Neural progenitor cell (in vitro differentiated cells): ENCODE measurements around the gene PLB1. TPM values are rescaled to one million over a fixed set of nuclear protein-coding genes. Genes with fewer than 3 reads are reported as not detected.

Experiments used
- DNase-seq: peaks from one replicate; pipeline ENCODE4 v3.0.0-alpha.2; 2016; ENCODE audit warnings: low spot score
- H2AFZ ChIP-seq: fragments of 200-600 bp; sonication (generic); replicated peaks from 2 replicates; pipeline ENCODE4 v1.6.1; 2016; ENCODE audit warnings: antibody characterized with exemption
- H3F3A ChIP-seq: fragments of 200-600 bp; sonication (generic); 2 replicates; pipeline ENCODE4 v1.6.1; 2016; ENCODE audit warnings: antibody characterized with exemption, low read depth
- H3K27ac ChIP-seq: fragments of 200-600 bp; sonication (generic); 2 replicates; pipeline ENCODE4 v1.5.1; 2016; ENCODE audit warnings: mild to moderate bottlenecking
- H3K27me3 ChIP-seq: fragments of 200-600 bp; sonication (generic); 2 replicates; pipeline ENCODE4 v1.6.1; 2016; ENCODE audit warnings: mild to moderate bottlenecking, moderate library complexity
- H3K36me3 ChIP-seq: fragments of 200-600 bp; sonication (generic); 2 replicates; pipeline ENCODE4 v1.5.1; 2016
- H3K4me1 ChIP-seq: fragments of 200-600 bp; sonication (generic); 2 replicates; pipeline ENCODE4 v1.6.1; 2016; ENCODE audit warnings: mixed run types
- H3K4me2 ChIP-seq: fragments of 200-600 bp; sonication (generic); 2 replicates; pipeline ENCODE4 v1.6.1; 2016
- H3K4me3 ChIP-seq: fragments of 200-600 bp; sonication (generic); 2 replicates; pipeline ENCODE4 v1.5.1; 2016
- H3K79me2 ChIP-seq: fragments of 200-600 bp; sonication (generic); 2 replicates; pipeline ENCODE4 v1.6.1; 2016; ENCODE audit warnings: low read depth
- H3K9ac ChIP-seq: fragments of 200-600 bp; sonication (generic); 2 replicates; pipeline ENCODE4 v1.6.1; 2016
- H3K9me3 ChIP-seq: fragments of 200-600 bp; sonication (generic); 2 replicates; pipeline ENCODE4 v1.5.1; 2016; ENCODE audit warnings: low read depth
- H4K20me1 ChIP-seq: fragments of 200-600 bp; sonication (generic); 2 replicates; pipeline ENCODE4 v1.6.1; 2016; ENCODE audit warnings: low read depth
- H3K27ac Mint-ChIP-seq: 3 replicates; pipeline ENCODE4 v1.8.0; 2021; ENCODE audit warnings: mixed read lengths
- H3K27me3 Mint-ChIP-seq: 2 replicates; pipeline ENCODE4 v1.8.0; 2022; ENCODE audit warnings: low read depth, mild to moderate bottlenecking, inconsistent platforms, moderate library complexity, mixed read lengths; ENCODE audit not compliant: insufficient read depth
- H3K36me3 Mint-ChIP-seq: 3 replicates; pipeline ENCODE4 v1.8.0; 2021; ENCODE audit warnings: mixed read lengths
- H3K4me1 Mint-ChIP-seq: 3 replicates; pipeline ENCODE4 v1.8.0; 2021; ENCODE audit warnings: mixed read lengths
- H3K4me3 Mint-ChIP-seq: 3 replicates; pipeline ENCODE4 v1.8.0; 2021; ENCODE audit warnings: mild to moderate bottlenecking, moderate library complexity, mixed read lengths
- H3K9me3 Mint-ChIP-seq: 3 replicates; pipeline ENCODE4 v1.8.0; 2020; ENCODE audit warnings: mixed read lengths
- CTCF ChIP-seq: fragments of 200-600 bp; sonication (generic); IDR thresholded peaks from 2 replicates; pipeline ENCODE4 v1.5.1; 2017; ENCODE audit warnings: antibody characterized with exemption, mild to moderate bottlenecking
- EZH2 ChIP-seq: fragments of 200-600 bp; sonication (generic); IDR thresholded peaks from 2 replicates; pipeline ENCODE4 v1.6.1; 2017; ENCODE audit warnings: antibody characterized with exemption, mild to moderate bottlenecking, moderate library complexity
- EZH2phosphoT487 ChIP-seq: fragments of 200-600 bp; sonication (generic); IDR thresholded peaks from 2 replicates; pipeline ENCODE4 v1.6.1; 2017; ENCODE audit warnings: antibody characterized with exemption
- total RNA-seq: library from RNA; depleted of rRNA; stranded (reverse); fragments of >200 nt; gene quantifications from 2 replicates; pipeline ENCODE4 v1.2.3, GENCODE V29; 2015; ENCODE audit warnings: low replicate concordance

The PLB1 gene
- total RNA-seq, 1 donor from 2014 or later = not detected

GRCh38 chr2:28592481-28592880, 96.6 kb downstream of the PLB1 start:
- Histone ChIP-seq H3K27ac (no peak overlapping the region), H3F3A (no peaks in the 10 kb centered on the region), H3K9me3 (no peaks in the 10 kb centered on the region), H3K79me2 (no peaks in the 10 kb centered on the region), H4K20me1 (no peaks in the 10 kb centered on the region), H3K9ac (no peak overlapping the region), H3K36me3 (no peaks in the 10 kb centered on the region), H3K4me2 (no peak overlapping the region), H3K27me3 (no peaks in the 10 kb centered on the region), H2AFZ (no peak overlapping the region), H3K4me3 (no peak overlapping the region), H3K4me1 (peaks cover 7% of the 10 kb centered on the region)
- no peak for DNase-seq
- no peak overlapping the region for H3K27ac Mint-ChIP-seq
- H3K27me3 Mint-ChIP-seq = peaks cover 4% of the 10 kb centered on the region
- no peaks in the 10 kb centered on the region for H3K36me3 Mint-ChIP-seq
- TF ChIP-seq EZH2 (no peak), CTCF (no peak), EZH2phosphoT487 (no peak)
- no peaks in the 10 kb centered on the region for H3K9me3 Mint-ChIP-seq
- H3K4me1 Mint-ChIP-seq = peaks cover 33% of the 10 kb centered on the region
- H3K4me3 Mint-ChIP-seq = no peak overlapping the region

GRCh38 chr2:28593160-28593755, 97.4 kb downstream of the PLB1 start:
- H3K79me2 ChIP-seq = no peaks in the 10 kb centered on the region
- Mint-ChIP-seq H3K27ac (no peak overlapping the region), H3K9me3 (no peaks in the 10 kb centered on the region), H3K36me3 (no peaks in the 10 kb centered on the region), H3K27me3 (peaks cover 8% of the 10 kb centered on the region), H3K4me1 (peaks cover 29% of the 10 kb centered on the region), H3K4me3 (no peak overlapping the region)
- no peaks in the 10 kb centered on the region for H3K9me3 ChIP-seq
- no peak overlapping the region for H3K4me3 ChIP-seq
- H3K9ac ChIP-seq = no peak overlapping the region
- H3K27ac ChIP-seq = no peak overlapping the region
- TF ChIP-seq EZH2 (no peak), EZH2phosphoT487 (no peak), CTCF (no peak)
- no peaks in the 10 kb centered on the region for H4K20me1 ChIP-seq
- H3K4me2 ChIP-seq = no peak overlapping the region
- H3K27me3 ChIP-seq = no peaks in the 10 kb centered on the region
- peaks cover 7% of the 10 kb centered on the region for H3K4me1 ChIP-seq
- H2AFZ ChIP-seq = no peak overlapping the region
- no peak for DNase-seq
- H3F3A ChIP-seq = no peaks in the 10 kb centered on the region
- no peaks in the 10 kb centered on the region for H3K36me3 ChIP-seq

- Histone ChIP-seq H3K27me3 (no peaks in the 10 kb centered on the region), H2AFZ (peak overlapping the region; percentile 23)
- no peak for TF ChIP-seq CTCF
- no peak for TF ChIP-seq EZH2
- no peak for TF ChIP-seq EZH2phosphoT487
Measured at GRCh38 chr2:28594000-28594331, 98.1 kb downstream of the PLB1 start.

More at GRCh38 chr2:28594000-28594331, 98.1 kb downstream of the PLB1 start:
- H3K4me3 Mint-ChIP-seq = no peak overlapping the region
- no peaks in the 10 kb centered on the region for H3K36me3 Mint-ChIP-seq
- no peak overlapping the region for H3K27ac ChIP-seq
- H3K4me3 ChIP-seq = no peak overlapping the region
- no peaks in the 10 kb centered on the region for H4K20me1 ChIP-seq
- peaks cover 7% of the 10 kb centered on the region for H3K4me1 ChIP-seq
- no peaks in the 10 kb centered on the region for H3K9me3 Mint-ChIP-seq
- H3K36me3 ChIP-seq = no peaks in the 10 kb centered on the region
- H3K9ac ChIP-seq = no peak overlapping the region
- peaks cover 29% of the 10 kb centered on the region for H3K4me1 Mint-ChIP-seq
- H3K79me2 ChIP-seq = no peaks in the 10 kb centered on the region
- peaks cover 10% of the 10 kb centered on the region for H3K27me3 Mint-ChIP-seq
- H3F3A ChIP-seq = no peaks in the 10 kb centered on the region
- no peak overlapping the region for H3K27ac Mint-ChIP-seq
- DNase-seq = no peak
- no peaks in the 10 kb centered on the region for H3K9me3 ChIP-seq
- H3K4me2 ChIP-seq = no peak overlapping the region
